GM23248 (cell line): Measurements from ENCODE around the gene TPI1.

Experiments used
- EZH2 ChIP-seq: fragments of 200-600 bp; sonication (generic); IDR thresholded peaks from 2 replicates; pipeline ENCODE4 v1.6.1; 2018; ENCODE audit warnings: antibody characterized with exemption, mild to moderate bottlenecking; ENCODE audit not compliant: insufficient read depth, poor library complexity, severe bottlenecking
- EZH2phosphoT487 ChIP-seq: fragments of 200-600 bp; sonication (generic); IDR thresholded peaks from 2 replicates; pipeline ENCODE4 v1.6.1; 2018; ENCODE audit warnings: antibody characterized with exemption, moderate library complexity, mild to moderate bottlenecking, low read depth; ENCODE audit not compliant: insufficient read depth

GRCh38 chr12:6868211-6869048 lies 1.1 kb downstream of the TPI1 start:
- no peak for TF ChIP-seq EZH2phosphoT487
- no peak for TF ChIP-seq EZH2
